ENCODE data around the gene WIPF3.
"Not testable (repeated sequence)": the region's sequence is repeated elsewhere in the genome, so short reads cannot be mapped to it uniquely, and the experiment has no call there.

WIPF3 gene

DNA sequence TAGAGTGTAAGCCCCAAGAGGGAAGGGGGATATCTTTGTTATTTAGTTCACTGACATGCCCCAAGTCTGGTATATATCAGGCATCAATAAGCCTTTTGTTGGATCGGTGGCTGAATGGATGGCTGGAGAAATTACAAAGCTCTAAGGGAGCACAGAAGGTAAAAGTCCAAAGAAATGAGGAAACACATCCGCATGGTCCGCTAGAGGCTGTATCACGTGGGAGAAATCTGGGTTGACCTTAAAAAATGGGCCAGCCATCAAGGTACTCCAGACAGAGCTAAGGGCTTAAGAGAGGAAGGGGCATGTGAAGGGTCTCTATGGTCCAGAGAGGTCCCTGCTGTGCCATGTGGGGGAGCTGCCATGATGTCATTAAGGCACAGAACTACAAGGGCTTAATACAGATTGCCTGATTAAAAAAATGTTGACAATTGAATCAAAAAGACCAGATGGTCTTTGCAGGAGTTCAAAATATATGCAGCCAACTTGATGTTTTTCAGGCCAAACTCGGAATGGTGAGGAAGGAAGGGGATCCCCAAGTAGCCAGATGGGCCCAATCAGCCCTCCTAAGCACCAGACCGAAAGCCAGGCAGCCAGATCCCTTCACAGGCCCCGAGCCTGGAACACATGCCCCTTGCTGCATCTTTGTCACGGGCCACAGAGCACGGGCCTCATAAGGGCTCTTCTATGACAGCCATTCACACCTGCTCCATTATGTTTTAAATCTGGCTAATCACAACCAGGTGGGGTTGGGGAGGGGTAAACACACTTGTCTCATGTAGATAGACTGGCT is 151.4 kb downstream of the WIPF3 start:
- no peak for DNase-seq

- DNase-seq = no peak
These were observed 152.5 kb downstream of the WIPF3 start for GRCh38 chr7:29958667-29959358.

- not testable (repeated sequence) for DNase-seq
These were observed 155.3 kb downstream of the WIPF3 start for GRCh38 chr7:29961611-29962010.

- no peak for DNase-seq
These were observed 155.7 kb downstream of the WIPF3 start for GRCh38 chr7:29962035-29962434.

GRCh38 chr7:29965030-29965429 is 158.7 kb downstream of the WIPF3 start:
- DNase-seq = no peak

All from activated gamma-delta T cell (primary cell).